GM12801 (cell line): ENCODE results near the gene SEL1L.

ENCODE experiments used
- CTCF ChIP-seq: IDR thresholded peaks from one replicate; pipeline ENCODE4 v1.5.1; 2011; ENCODE audit warnings: control low read depth; ENCODE audit not compliant: insufficient read length; ENCODE audit errors: extremely low read depth

The SEL1L gene

DNA sequence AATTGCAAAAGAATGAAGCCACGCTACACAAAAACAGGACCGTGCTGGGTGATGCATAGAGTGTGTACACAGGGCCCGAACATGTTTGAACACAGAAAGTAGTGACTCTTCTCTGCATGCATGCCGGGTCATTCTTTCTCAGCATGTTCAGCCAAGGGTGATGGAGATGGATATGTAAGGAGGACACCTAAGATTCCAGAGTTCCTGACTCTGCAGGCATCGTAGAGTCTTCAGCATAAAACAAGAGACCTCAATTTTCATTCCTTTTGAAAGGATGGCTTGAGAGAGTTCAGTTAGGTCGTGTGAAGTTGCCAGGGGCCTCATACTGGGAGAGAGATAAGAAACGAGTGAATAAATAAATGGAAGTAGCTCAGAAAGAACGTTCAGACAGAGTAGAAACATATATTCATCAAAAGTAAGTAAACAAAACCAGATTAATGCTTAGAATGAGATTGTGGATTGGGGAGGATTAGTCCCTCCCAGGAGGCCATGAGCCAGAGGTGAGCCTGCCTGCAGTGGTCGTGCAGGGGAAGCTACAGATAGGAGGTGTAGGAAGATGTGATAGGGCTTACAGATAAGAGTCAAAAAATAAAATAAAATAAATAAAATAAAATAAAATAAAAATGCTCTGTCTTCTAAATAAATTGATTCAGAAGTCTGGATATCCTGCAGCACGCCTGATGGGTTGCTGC is 27.6 kb upstream of the SEL1L start:
- no peak for TF ChIP-seq CTCF

DNA sequence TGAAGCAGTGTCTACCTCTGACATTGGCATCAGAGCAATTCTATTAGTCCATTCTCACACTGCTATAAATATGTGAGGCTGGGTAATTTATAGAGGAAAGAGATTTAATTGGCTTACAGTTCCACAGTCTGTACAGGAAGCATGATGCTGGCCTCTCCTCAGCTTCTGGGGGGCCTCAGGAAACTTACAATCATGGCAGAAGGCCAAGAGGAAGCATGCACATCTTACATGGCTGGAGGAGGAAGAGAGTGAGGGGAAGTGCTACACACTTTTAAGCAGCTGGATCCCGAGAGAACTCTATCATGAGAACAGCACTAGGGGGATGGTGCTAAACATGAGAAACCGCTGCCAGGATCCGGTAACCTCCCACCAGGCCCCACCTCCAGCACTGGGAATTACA is 25.7 kb upstream of the SEL1L start:
- no peak for TF ChIP-seq CTCF

DNA sequence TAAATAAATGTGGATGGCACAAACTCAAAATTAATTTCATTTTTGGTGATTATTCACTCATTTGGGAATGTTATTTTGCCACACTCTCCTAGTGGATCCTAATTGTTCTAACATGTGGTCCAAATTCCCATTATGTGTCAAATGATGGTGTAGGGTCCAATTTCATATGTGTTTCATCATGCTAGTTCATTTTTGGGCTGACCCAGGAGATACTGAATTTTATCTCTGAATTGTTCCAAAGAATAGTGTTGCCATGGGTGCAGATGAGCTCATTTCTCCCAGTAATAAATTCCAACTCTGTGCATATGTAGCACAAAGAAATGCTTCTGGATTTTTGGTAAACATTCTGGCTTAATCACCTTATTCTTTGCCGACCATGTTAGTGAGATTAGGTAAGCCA is 23.5 kb upstream of the SEL1L start:
- TF ChIP-seq CTCF, result no peak

- TF ChIP-seq CTCF, result no peak
Observed at GRCh38 chr14:81555684-81556083, 22.0 kb upstream of the SEL1L start.

DNA sequence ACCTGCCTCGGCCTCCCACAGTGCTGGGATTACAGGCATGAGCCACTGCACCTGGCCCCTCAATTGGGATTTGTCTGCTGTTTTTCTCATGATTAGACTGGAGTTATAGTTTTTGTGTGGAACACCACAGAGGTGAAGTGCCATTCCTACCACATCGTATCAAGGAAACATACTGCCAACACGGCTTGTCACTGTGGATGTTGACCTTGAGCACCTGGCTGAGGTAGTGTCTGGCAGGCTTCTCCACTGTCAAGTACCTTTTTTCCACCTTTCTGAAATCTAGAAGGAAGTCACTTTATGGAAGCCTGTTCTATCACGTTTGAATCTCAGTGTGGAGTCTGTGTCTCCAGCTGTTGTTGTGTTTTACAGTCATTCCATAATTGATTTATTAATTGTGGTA is 21.4 kb upstream of the SEL1L start:
- no peak for TF ChIP-seq CTCF

DNA sequence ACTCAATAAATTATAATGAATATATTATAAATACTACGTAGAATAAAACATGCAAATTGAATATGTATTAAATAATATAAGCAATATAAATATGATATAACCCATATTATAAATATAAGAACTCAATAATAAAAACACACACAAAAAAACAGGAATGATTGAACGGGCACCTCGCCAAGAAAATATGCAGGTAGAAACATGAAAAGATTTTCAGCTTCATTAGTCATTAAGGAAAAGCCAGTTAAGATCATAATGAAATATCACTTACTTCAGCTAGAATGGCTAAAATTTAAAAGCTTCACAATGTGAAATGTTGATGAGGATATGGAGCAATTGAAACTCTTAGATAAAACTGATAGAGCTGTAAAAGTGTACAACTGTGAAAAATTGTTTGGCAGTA is 17.8 kb upstream of the SEL1L start:
- TF ChIP-seq CTCF, result no peak

DNA sequence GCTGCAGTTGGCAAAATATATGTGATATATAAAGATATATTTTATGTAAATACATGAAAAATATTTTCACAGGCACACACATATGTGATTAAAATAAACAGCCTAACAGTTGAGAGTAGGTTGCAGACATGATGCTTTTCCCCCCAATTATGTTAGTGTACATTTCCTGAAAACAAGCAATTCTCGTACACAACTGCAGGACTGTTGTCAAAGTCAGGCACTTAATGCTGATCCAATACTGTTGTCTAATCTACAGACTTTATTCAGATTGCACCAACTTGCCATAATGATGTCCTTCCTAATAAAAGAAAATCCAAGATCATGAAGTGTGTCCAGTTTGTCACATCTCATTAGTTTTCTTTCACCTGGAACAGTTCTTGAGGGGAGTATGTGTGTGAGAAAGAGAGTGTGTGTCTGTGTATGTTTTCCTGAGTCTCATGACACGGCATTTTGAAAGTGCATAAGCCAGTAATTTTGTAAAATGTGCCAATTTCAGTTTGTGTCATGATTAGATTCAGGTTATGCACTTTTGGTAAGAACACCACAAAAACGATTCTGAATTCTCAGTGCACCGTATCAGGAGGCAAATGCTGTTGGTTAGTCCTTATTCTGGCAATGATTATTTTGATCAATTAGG is 16.5 kb upstream of the SEL1L start:
- no peak for TF ChIP-seq CTCF
